GM15510 (cell line): Measurements from ENCODE around the gene IGF2R.

Experiments
- POLR2A ChIP-seq: IDR thresholded peaks from 3 replicates; pipeline ENCODE4 v1.6.1; 2011; ENCODE audit warnings: borderline replicate concordance; ENCODE audit not compliant: insufficient read length; ENCODE audit errors: extremely low read depth

IGF2R gene

GRCh38 chr6:160076009-160076408 is 107.1 kb downstream of the IGF2R start:
- no peak for TF ChIP-seq POLR2A

DNA sequence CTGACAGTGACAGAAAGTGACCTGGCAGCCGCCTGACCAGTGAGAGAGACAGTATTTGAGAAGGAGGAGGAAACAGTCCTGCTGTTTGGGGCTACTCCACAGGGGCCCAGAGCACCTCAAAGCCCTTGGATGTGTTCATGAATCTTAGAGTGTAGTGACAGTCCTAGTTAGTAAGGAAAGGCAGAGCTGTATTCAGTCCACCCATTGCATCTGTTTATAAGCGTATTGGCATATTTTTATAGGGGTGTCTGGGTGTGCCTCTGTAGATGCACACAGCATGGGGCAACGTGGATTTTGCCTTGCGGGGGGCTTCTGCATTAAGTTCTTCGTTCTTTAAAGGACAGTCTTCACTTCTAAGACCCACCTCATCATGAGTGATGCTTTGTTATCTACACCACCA is 108.1 kb downstream of the IGF2R start:
- no peak for TF ChIP-seq POLR2A

GRCh38 chr6:160077526-160077925 is 108.6 kb downstream of the IGF2R start:
- TF ChIP-seq POLR2A = no peak

DNA sequence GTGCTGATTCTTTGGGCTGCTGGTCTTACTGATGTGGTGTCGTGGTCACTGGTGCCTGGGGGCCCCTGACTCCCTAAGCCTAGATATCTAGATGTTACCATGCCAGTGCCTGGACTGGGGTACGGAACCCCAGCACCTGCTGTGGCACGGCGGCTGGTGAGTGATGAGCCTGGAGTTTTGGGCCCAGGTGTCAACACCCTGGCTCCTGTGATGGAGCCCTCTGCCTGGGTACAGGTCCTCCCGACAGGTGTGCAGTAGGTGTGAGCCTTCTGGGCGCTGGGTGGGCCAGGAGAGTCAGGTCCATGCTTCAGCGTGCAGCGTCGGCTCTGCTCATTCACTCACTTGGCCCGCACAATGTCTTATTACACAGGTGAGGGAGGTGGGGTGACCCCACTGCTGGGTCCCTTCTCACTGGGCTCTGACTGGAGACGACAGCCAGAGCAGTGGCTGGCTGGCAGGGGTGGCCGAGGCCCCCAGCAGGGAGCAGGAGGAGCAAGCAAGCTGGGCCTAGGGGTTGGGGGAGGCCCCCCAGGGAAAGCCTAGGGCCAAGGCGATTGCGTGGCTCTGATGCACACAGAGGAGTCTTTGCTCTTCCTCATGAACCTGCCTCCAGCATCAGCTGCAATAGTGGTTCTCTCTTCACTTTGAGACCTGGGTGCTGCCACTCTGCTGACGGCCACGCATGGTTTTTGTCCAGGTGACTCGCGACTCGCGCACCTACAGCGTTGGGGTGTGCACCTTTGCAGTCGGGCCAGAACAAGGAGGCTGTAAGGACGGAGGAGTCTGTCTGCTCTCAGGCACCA is 110.2 kb downstream of the IGF2R start:
- no peak for TF ChIP-seq POLR2A

DNA sequence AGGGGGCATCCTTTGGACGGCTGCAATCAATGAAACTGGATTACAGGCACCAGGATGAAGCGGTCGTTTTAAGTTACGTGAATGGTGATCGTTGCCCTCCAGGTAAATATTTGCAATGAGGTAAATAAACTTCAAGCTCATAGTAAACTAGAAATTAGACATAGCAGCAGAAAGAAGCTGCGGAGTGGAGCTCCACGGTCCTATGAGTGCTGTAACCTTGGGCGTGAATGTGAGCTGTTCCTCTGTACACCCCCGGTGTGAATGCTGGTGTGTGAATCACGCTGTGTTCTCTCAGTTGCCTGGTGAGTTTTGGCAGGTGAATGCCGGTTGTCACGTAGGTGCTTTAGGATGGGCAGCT is 110.8 kb downstream of the IGF2R start:
- no peak for TF ChIP-seq POLR2A

DNA sequence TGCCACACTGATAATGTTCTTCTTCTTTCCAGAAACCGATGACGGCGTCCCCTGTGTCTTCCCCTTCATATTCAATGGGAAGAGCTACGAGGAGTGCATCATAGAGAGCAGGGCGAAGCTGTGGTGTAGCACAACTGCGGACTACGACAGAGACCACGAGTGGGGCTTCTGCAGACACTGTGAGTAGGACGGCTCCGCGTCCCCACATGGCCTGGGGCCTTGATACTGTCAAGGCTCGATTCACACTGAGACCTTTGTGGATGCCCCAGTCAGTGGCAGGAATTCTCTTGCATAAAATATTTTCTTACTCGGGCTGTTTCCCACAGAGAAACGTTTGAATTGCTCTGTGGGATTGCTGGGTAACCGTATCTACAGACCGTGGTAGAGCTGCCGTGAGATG is 111.2 kb downstream of the IGF2R start:
- no peak for TF ChIP-seq POLR2A

GRCh38 chr6:160081398-160081797 is 112.5 kb downstream of the IGF2R start:
- no peak for TF ChIP-seq POLR2A

- no peak for TF ChIP-seq POLR2A
Observed at GRCh38 chr6:160082627-160083026, 113.7 kb downstream of the IGF2R start.

GRCh38 chr6:160084198-160084776 is 115.4 kb downstream of the IGF2R start:
- TF ChIP-seq POLR2A = no peak

DNA sequence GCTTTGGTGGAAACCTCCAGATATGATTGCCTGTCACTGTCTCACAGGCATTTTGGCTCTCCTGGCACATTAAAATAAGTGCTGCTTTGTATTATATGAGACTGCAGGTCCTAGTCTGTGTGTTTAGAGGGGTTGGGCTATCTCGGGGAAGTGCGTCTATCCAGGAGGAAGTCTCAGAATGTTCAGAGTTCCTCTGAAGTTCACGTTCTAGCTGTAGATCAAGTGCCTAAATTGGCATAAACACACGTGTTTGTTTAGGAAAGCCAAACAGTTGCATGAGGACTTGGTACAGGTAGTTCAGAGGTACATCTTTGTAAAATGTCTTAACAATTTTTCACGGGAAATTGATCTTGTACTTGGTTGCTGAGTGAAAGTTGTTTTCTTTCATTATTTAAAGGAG is 116.3 kb downstream of the IGF2R start:
- no peak for TF ChIP-seq POLR2A

- no peak for TF ChIP-seq POLR2A
Observed at GRCh38 chr6:160085713-160086505, 117.0 kb downstream of the IGF2R start.

GRCh38 chr6:160086754-160087153 is 117.9 kb downstream of the IGF2R start:
- no peak for TF ChIP-seq POLR2A

- no peak for TF ChIP-seq POLR2A
Observed at GRCh38 chr6:160088069-160088783, 119.3 kb downstream of the IGF2R start.

DNA sequence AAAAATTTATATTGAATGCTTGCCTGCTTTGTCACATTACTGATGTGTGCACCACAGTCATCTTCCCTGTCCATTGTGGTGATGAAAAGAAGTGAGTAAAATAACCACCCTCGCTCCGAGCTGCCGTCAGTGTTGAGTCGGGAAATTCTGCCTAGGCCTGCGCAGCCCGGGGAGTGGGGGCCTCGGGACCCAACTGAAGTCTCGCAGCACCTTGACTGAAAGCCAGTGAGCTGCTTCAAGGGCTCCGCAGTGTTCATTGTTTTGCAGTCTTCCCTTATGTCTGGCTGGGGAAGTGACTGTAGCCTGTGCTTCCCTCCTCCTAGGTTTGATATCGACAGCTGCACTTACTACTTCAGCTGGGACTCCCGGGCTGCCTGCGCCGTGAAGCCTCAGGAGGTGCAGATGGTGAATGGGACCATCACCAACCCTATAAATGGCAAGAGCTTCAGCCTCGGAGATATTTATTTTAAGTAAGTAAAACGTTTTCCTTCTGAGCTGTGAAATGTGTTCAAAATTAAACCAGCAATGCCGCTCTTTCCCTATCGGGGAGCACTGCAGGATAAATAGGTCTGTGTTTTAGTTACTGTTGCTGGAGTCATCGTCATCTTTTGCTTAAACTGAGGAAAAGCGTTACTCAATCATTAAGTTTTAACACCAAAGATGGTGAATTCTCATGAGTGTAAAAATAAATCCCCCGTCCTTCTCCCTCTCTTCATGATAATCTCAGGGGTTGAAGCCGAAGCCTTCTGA is 120.1 kb downstream of the IGF2R start:
- no peak for TF ChIP-seq POLR2A
